ENCODE results near the gene C1orf210. TPM values are rescaled to one million over a fixed set of nuclear protein-coding genes. Genes with fewer than 3 reads are reported as not detected.

The C1orf210 gene
- total and polyA plus RNA-seq, 2 of the 13 experiments (the other 11 are each of a cell fraction or from before 2014, with no cell fraction given) = 0.49 to 5.1 TPM

- 26% methylated on average over 6 of the region's 6 CpGs for WGBS (ENCODE audit: low lambda C conversion rate)
- Histone ChIP-seq H4K20me1 (ENCODE audit: insufficient read depth, low read length) (no peaks in the 10 kb centered on the region), H3K79me2 (ENCODE audit: insufficient read depth, low read length) (no peaks in the 10 kb centered on the region), H3K9me3 (ENCODE audit: low read length) (no peaks in the 10 kb centered on the region), H3K27me3 (ENCODE audit: control insufficient read depth in 1 of 2, insufficient read depth in 2 of 2, low read length in 2 of 2) (peaks cover 0 to 44% of the 10 kb centered on the region in 2 experiments; a peak in 3 of 5 replicates), H3K4me3 (replicated peaks in 1 of 3; ENCODE audit: insufficient read depth in 1 of 3, low read depth in 2 of 3, low read length in 3 of 3) (no peak overlapping the region), H3K36me3 (replicated peaks in 1 of 2; ENCODE audit: control insufficient read depth in 1 of 2, insufficient read depth in 2 of 2, low read length in 2 of 2) (no peaks in the 10 kb centered on the region), H3K9ac (ENCODE audit: insufficient read depth, low read depth, low read length) (no peak overlapping the region), H3K4me2 (ENCODE audit: low read depth, low read length) (no peak overlapping the region), H3K4me1 (ENCODE audit: insufficient read depth, low read length) (peaks cover 25% of the 10 kb centered on the region), H2AFZ (ENCODE audit: low read length) (no peak overlapping the region), H3K27ac (ENCODE audit: extremely low read length, insufficient read depth, low read length) (no peak overlapping the region)
- no peak for DNase-seq (ENCODE audit: low spot score)
- in situ Hi-C loops (cut with HindIII; ENCODE audit: extremely low pct_ligation_motif_present, low pct_unique_long_range_greater_than_20kb) = no loop called here
- no peak for FAIRE-seq
- no peak for ATAC-seq
- intact Hi-C loops (cut with micrococcal nuclease; ENCODE audit: unreplicated experiment) = no loop called here
- POLR2A ChIA-PET = no interaction called here
- TF ChIP-seq MAX (IDR thresholded peaks at IDR 0.05) (no peak), ATF4 (CRISPR knock-in tag; IDR thresholded peaks at IDR 0.05) (no peak), CREBL2 (CRISPR knock-in tag; IDR thresholded peaks at IDR 0.05; ENCODE audit: borderline replicate concordance) (no peak), ZNF550 (CRISPR knock-in tag; IDR thresholded peaks at IDR 0.05; ENCODE audit: borderline replicate concordance) (no peak), PCBP2 (optimal IDR thresholded peaks at IDR 0.05; ENCODE audit: low read depth, low read length, poor library complexity, severe bottlenecking) (no peak), CENPT (CRISPR knock-in tag; IDR thresholded peaks at IDR 0.05; ENCODE audit: low read depth) (no peak), GRHL1 (CRISPR knock-in tag; conservative IDR thresholded peaks at IDR 0.05) (no peak), ZFP91 (CRISPR knock-in tag; IDR thresholded peaks at IDR 0.05; ENCODE audit: borderline replicate concordance) (no peak), RCOR2 (CRISPR knock-in tag; IDR thresholded peaks at IDR 0.05) (no peak), ZMAT3 (CRISPR knock-in tag; conservative IDR thresholded peaks at IDR 0.05) (no peak), CBX2 (IDR thresholded peaks at IDR 0.05; ENCODE audit: low read depth, low read length) (no peak), CBX2 (CRISPR knock-in tag; IDR thresholded peaks at IDR 0.05; ENCODE audit: low read depth) (no peak), ZNF589 (CRISPR knock-in tag; conservative IDR thresholded peaks at IDR 0.05) (no peak), PRMT3 (CRISPR knock-in tag; IDR thresholded peaks at IDR 0.05; ENCODE audit: borderline replicate concordance, low read depth) (no peak), RXRA (CRISPR knock-in tag; IDR thresholded peaks at IDR 0.05) (no peak), CREM (IDR thresholded peaks at IDR 0.05) (no peak), CREM (CRISPR knock-in tag; IDR thresholded peaks at IDR 0.05) (no peak), KMT2B (CRISPR knock-in tag; IDR thresholded peaks at IDR 0.05) (no peak), SYNCRIP (IDR thresholded peaks at IDR 0.05; ENCODE audit: insufficient read depth, low read depth, low read length) (no peak), JUND (CRISPR knock-in tag; IDR thresholded peaks at IDR 0.05) (no peak)
- CTCF ChIA-PET (ENCODE audit: low intra/inter-chr PET ratio, low total read pairs) = no interaction called here
- no TSS peak for BruUV-seq (replicated peaks)
Observed at GRCh38 chr1:43305926-43306687, 20.7 kb upstream of the C1orf210 start.
